Tracheal epithelial cell (primary cell): ENCODE measurements around the gene WDR35. TPM values are rescaled to one million over a fixed set of nuclear protein-coding genes. Genes with fewer than 3 reads are reported as not detected.

Source experiments
- total RNA-seq: library from RNA; depleted of rRNA; stranded (reverse); fragments of >200 nt; gene quantifications from 2 replicates; pipeline ENCODE4 v1.2.1, GENCODE V29; 2014

Gene WDR35
- total RNA-seq, result 6.6 and 8.2 TPM in 2 replicates

GRCh38 chr2:19989667-19990415 is at the start of gene WDR35:
Gene WDR35 (minus strand): TSS chr2:19990105. CDS start chr2:19990015, 90 bp downstream.

DNA sequence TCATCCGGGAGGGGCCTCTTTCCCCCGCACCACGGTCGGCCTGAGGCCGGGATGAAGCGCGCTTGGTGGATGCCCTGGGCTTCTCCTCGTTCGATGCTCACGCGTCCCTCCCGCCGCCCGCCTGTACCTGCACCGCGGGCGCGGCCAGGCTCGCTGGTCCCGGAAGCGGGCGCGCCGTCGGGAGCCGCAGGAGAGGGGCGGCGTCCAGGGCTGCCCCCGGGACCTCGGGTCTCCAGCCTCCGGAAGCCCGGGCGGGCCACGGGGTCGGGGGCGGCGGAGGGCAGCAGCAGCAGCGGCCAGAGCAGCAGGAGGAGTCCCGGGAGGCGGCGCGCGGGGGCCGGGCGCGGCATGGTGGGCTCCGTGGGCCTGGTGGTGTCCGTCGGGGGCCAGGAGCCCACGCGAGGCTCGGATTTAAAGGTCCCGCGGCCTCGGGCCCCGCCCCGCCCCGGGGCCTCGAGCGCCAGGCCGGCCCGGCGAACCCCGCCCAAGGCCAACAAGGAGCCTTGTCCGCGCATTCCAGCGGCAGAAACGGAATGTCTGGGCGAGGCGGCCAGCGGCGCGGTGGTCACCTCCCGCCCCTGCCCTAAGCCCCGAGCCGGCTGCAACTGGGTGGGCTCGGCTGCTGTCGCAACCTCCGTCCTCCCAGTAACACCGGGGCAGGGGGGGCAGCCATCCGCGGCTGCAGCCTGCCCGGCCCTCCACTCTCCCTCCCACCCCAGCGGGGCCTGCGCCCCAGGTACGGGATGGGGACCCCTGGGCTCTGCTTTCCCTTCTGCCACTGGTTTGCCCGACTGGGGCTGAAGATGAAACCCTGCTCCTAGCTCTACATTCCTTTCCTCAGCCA is 22.6 kb upstream of the WDR35 start, which contains the start of gene MATN3:
TSS of gene MATN3 (minus strand) at position 387 of the 844 bp plus-strand sequence. CDS start at position 350, 37 bp downstream.

GRCh38 chr2:19901442-19902215 is 88.3 kb downstream of the WDR35 start, which contains the start of gene TTC32:
Gene TTC32 (minus strand): TSS chr2:19901983. CDS start chr2:19901854, 129 bp downstream.

Other genes starting within 250 kb of the WDR35 start
- gene TTC32, start 88.1 kb downstream of the WDR35 start, total RNA-seq, result 4.3 and 8.3 TPM in 2 replicates
- 0.85 and 1.9 TPM in 2 replicates for gene MATN3, start 22.6 kb upstream of the WDR35 start, total RNA-seq
- gene LAPTM4A, start 61.5 kb upstream of the WDR35 start, total RNA-seq, result 45.8 and 97.1 TPM in 2 replicates
- gene SDC1, start 235.0 kb upstream of the WDR35 start, total RNA-seq, result 788 and 1,471 TPM in 2 replicates